Muscle of arm (tissue), 12 donors: ENCODE measurements around the gene CNTNAP5. TPM values are rescaled to one million over a fixed set of nuclear protein-coding genes. Genes with fewer than 3 reads are reported as not detected.

Source experiments
- DNase-seq: peaks from one replicate; pipeline ENCODE4 v3.0.0-alpha.2; 2013
- polyA plus RNA-seq, 12 donors: library from polyadenylated mRNA; unstranded; fragments of 120-200 nt; gene quantifications; one replicate each; pipeline ENCODE4 v1.2.1, GENCODE V29; 2013; ENCODE audit not compliant: insufficient read length in 12 of 12

The CNTNAP5 gene
- polyA plus RNA-seq, 12 donors: 0.09 to 0.57 (median 0.23) TPM; not detected in 2

- DNase-seq: no peak
Measured at GRCh38 chr2:124151691-124152090, 126.6 kb downstream of the CNTNAP5 start.

GRCh38 chr2:124153713-124154112 lies 128.6 kb downstream of the CNTNAP5 start:
- DNase-seq: no peak

GRCh38 chr2:124159166-124159565 lies 134.1 kb downstream of the CNTNAP5 start:
- no peak for DNase-seq

GRCh38 chr2:124161542-124161941 lies 136.5 kb downstream of the CNTNAP5 start:
- no peak for DNase-seq

GRCh38 chr2:124162256-124162655 lies 137.2 kb downstream of the CNTNAP5 start:
- no peak for DNase-seq

- DNase-seq: peak; percentile 4
Measured at GRCh38 chr2:124163840-124164239, 138.8 kb downstream of the CNTNAP5 start.

- no peak for DNase-seq
Measured at GRCh38 chr2:124165698-124166097, 140.6 kb downstream of the CNTNAP5 start.

GRCh38 chr2:124171472-124172063 lies 146.5 kb downstream of the CNTNAP5 start:
- DNase-seq: no peak

- no peak for DNase-seq
Measured at GRCh38 chr2:124178719-124179118, 153.6 kb downstream of the CNTNAP5 start.

- DNase-seq: no peak
Measured at GRCh38 chr2:124180635-124181034, 155.5 kb downstream of the CNTNAP5 start.

GRCh38 chr2:124186801-124187200 lies 161.7 kb downstream of the CNTNAP5 start:
- DNase-seq: no peak

GRCh38 chr2:124187948-124188347 lies 162.9 kb downstream of the CNTNAP5 start:
- no peak for DNase-seq

GRCh38 chr2:124193706-124194105 lies 168.6 kb downstream of the CNTNAP5 start:
- no peak for DNase-seq

GRCh38 chr2:124201713-124202112 lies 176.6 kb downstream of the CNTNAP5 start:
- no peak for DNase-seq

GRCh38 chr2:124209441-124209840 lies 184.4 kb downstream of the CNTNAP5 start:
- DNase-seq: no peak

GRCh38 chr2:124211461-124211860 lies 186.4 kb downstream of the CNTNAP5 start:
- no peak for DNase-seq

GRCh38 chr2:124213977-124214587 lies 189.0 kb downstream of the CNTNAP5 start:
- DNase-seq: no peak

GRCh38 chr2:124246170-124246569 lies 221.1 kb downstream of the CNTNAP5 start:
- DNase-seq: no peak

GRCh38 chr2:124248386-124248785 lies 223.3 kb downstream of the CNTNAP5 start:
- DNase-seq: no peak

GRCh38 chr2:124250433-124250832 lies 225.3 kb downstream of the CNTNAP5 start:
- DNase-seq: no peak

- no peak for DNase-seq
Measured at GRCh38 chr2:124254621-124255020, 229.5 kb downstream of the CNTNAP5 start.

- DNase-seq: no peak
Measured at GRCh38 chr2:124257120-124257519, 232.0 kb downstream of the CNTNAP5 start.

GRCh38 chr2:124258140-124258880 lies 233.2 kb downstream of the CNTNAP5 start:
- no peak for DNase-seq
